Trophoblast cell (in vitro differentiated cells and primary cell): ENCODE results near the gene AFF2.

Source experiments
- DNase-seq, 2 donors: peaks; one replicate each; pipeline ENCODE4 v3.0.0-alpha.2; 2016
- H2AFZ ChIP-seq: 2 replicates; pipeline ENCODE4 v1.6.1; 2013; ENCODE audit warnings: low read length, moderate library complexity, mild to moderate bottlenecking; ENCODE audit not compliant: insufficient read depth, poor library complexity
- H2AK5ac ChIP-seq: 2 replicates; pipeline ENCODE4 v1.6.1; 2013; ENCODE audit warnings: mild to moderate bottlenecking, low read length
- H2BK120ac ChIP-seq: 2 replicates; pipeline ENCODE4 v1.6.1; 2013; ENCODE audit warnings: low read length, mild to moderate bottlenecking, moderate library complexity; ENCODE audit not compliant: insufficient read depth, poor library complexity
- H2BK12ac ChIP-seq: 2 replicates; pipeline ENCODE4 v1.6.1; 2013; ENCODE audit warnings: mild to moderate bottlenecking, low read length, moderate library complexity
- H2BK5ac ChIP-seq: 2 replicates; pipeline ENCODE4 v1.6.1; 2013; ENCODE audit warnings: low read length, low read depth, moderate library complexity, mild to moderate bottlenecking; ENCODE audit not compliant: poor library complexity
- H3K14ac ChIP-seq: 2 replicates; pipeline ENCODE4 v1.6.1; 2013; ENCODE audit warnings: mild to moderate bottlenecking, low read length
- H3K18ac ChIP-seq: 2 replicates; pipeline ENCODE4 v1.6.1; 2013; ENCODE audit warnings: mild to moderate bottlenecking, low read length
- H3K23ac ChIP-seq: 2 replicates; pipeline ENCODE4 v1.6.1; 2013; ENCODE audit warnings: low read length
- H3K27ac ChIP-seq: 2 replicates; pipeline ENCODE4 v1.5.1; 2013; ENCODE audit warnings: low read depth, mild to moderate bottlenecking, inconsistent platforms, low read length, moderate library complexity
- H3K27me3 ChIP-seq: 2 replicates; pipeline ENCODE4 v1.6.1; 2013; ENCODE audit warnings: inconsistent platforms, mild to moderate bottlenecking, low read length, moderate library complexity; ENCODE audit not compliant: insufficient read depth
- H3K36me3 ChIP-seq, 2 experiments: 1 replicate in 1 of 2; 2 replicates in 1 of 2; pipeline ENCODE4 v1.6.1; 2013; ENCODE audit warnings: low read length in 2 of 2, mild to moderate bottlenecking in 2 of 2, moderate library complexity in 1 of 2; ENCODE audit not compliant: insufficient read depth in 2 of 2, control insufficient read depth in 1 of 2
- H3K4ac ChIP-seq: 2 replicates; pipeline ENCODE4 v1.6.1; 2013; ENCODE audit warnings: low read depth, mild to moderate bottlenecking, low read length, moderate library complexity
- H3K4me1 ChIP-seq, 2 experiments: 1 replicate in 1 of 2; 2 replicates in 1 of 2; pipeline ENCODE4 v1.6.1; 2013; ENCODE audit warnings: low read length in 2 of 2, mild to moderate bottlenecking in 2 of 2, moderate library complexity in 1 of 2; ENCODE audit not compliant: insufficient read depth in 2 of 2, control insufficient read depth in 1 of 2
- H3K4me2 ChIP-seq: 2 replicates; pipeline ENCODE4 v1.6.1; 2013; ENCODE audit warnings: inconsistent platforms, mild to moderate bottlenecking, low read length, moderate library complexity
- H3K4me3 ChIP-seq: 2 replicates; pipeline ENCODE4 v1.5.1; 2013; ENCODE audit warnings: mild to moderate bottlenecking, low read depth, low read length, inconsistent platforms
- H3K79me1 ChIP-seq: one replicate; pipeline ENCODE4 v1.6.1; 2013; ENCODE audit warnings: low read length
- H3K79me2 ChIP-seq: 2 replicates; pipeline ENCODE4 v1.6.1; 2013; ENCODE audit warnings: low read length, mild to moderate bottlenecking; ENCODE audit not compliant: control insufficient read depth, insufficient read depth, poor library complexity
- H3K9ac ChIP-seq: 2 replicates; pipeline ENCODE4 v1.6.1; 2013; ENCODE audit warnings: mild to moderate bottlenecking, low read length
- H3K9me3 ChIP-seq: 2 replicates; pipeline ENCODE4 v1.6.1; 2013; ENCODE audit warnings: low read depth, mild to moderate bottlenecking, control low read depth, inconsistent platforms, low read length; ENCODE audit not compliant: insufficient read depth
- H4K12ac ChIP-seq: 2 replicates; pipeline ENCODE4 v1.6.1; 2013; ENCODE audit warnings: low read depth, mild to moderate bottlenecking, low read length, moderate library complexity
- H4K8ac ChIP-seq: 2 replicates; pipeline ENCODE4 v1.6.1; 2013; ENCODE audit warnings: low read depth, mild to moderate bottlenecking, low read length, moderate library complexity
- H4K91ac ChIP-seq: one replicate; pipeline ENCODE4 v1.6.1; 2013; ENCODE audit warnings: low read depth, mild to moderate bottlenecking, low read length, moderate library complexity
- WGBS: extraction: QIAGEN DNeasy Blood & Tissue Kit; methylation state at CpG from one replicate; pipeline ENCODE4 v1.1.7; 2013; ENCODE audit warnings: missing lambda C conversion rate; ENCODE audit not compliant: insufficient read length, insufficient coverage; ENCODE audit errors: extremely low coverage; 5-methylcytosine and 5-hydroxymethylcytosine counted together

The AFF2 gene

GRCh38 chrX:148577741-148578140 is 77.3 kb downstream of the AFF2 start:
- Histone ChIP-seq H4K91ac (no peak overlapping the region), H2BK12ac (no peak overlapping the region), H3K79me2 (no peaks in the 10 kb centered on the region), H3K9ac (no peak overlapping the region), H3K79me1 (no peaks in the 10 kb centered on the region), H3K9me3 (no peaks in the 10 kb centered on the region), H2BK5ac (no peak overlapping the region), H2AFZ (no peak overlapping the region), H3K4ac (no peak overlapping the region), H3K4me2 (no peak overlapping the region), H2AK5ac (no peak overlapping the region), H3K36me3 (no peaks in the 10 kb centered on the region), H3K4me1 (no peaks in the 10 kb centered on the region), H3K27me3 (no peaks in the 10 kb centered on the region), H4K8ac (no peak overlapping the region), H3K4me3 (no peak overlapping the region), H3K27ac (no peak overlapping the region), H3K23ac (no peak overlapping the region), H4K12ac (no peak overlapping the region), H3K14ac (no peak overlapping the region), H3K18ac (no peak overlapping the region), H2BK120ac (no peak overlapping the region)
- no peak for DNase-seq
- WGBS: no CpG with 5 or more reads among the region's 3 CpGs

DNA sequence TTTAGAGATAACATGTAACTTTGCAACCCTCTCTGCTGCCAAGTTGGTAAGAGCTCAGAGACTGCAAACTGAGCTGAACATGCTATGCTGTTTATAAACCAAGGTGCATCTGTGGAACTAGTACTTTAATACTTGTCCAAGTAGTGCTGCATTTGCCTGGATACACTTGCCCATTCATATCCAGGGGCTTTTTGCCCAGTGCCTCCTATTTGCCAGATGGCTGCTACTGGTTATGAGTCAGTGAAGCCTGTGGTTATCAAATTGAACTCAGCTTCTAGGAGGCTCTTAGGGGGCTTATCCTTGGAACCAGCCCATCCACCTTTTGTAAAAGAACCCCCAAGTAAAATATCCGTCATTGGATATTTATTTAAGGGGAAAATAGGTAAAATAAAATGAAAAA is 79.6 kb downstream of the AFF2 start:
- no peaks in the 10 kb centered on the region for H3K79me2 ChIP-seq
- H3K9ac ChIP-seq: no peak overlapping the region
- no peaks in the 10 kb centered on the region for H3K9me3 ChIP-seq
- no peak overlapping the region for H2AFZ ChIP-seq
- H3K36me3 ChIP-seq: no peaks in the 10 kb centered on the region
- no peak overlapping the region for H3K14ac ChIP-seq
- no peak overlapping the region for H2AK5ac ChIP-seq
- H3K18ac ChIP-seq: no peak overlapping the region
- H4K91ac ChIP-seq: no peak overlapping the region
- no peaks in the 10 kb centered on the region for H3K27me3 ChIP-seq
- H3K4me3 ChIP-seq: no peak overlapping the region
- no peaks in the 10 kb centered on the region for H3K79me1 ChIP-seq
- no peak overlapping the region for H2BK5ac ChIP-seq
- H2BK120ac ChIP-seq: no peak overlapping the region
- no peak for DNase-seq
- no peak overlapping the region for H3K23ac ChIP-seq
- no peak overlapping the region for H4K12ac ChIP-seq
- no peak overlapping the region for H3K4ac ChIP-seq
- no peaks in the 10 kb centered on the region for H3K4me1 ChIP-seq
- H2BK12ac ChIP-seq: no peak overlapping the region
- WGBS: no CpG with 5 or more reads among the region's 1 CpG
- no peak overlapping the region for H4K8ac ChIP-seq
- no peak overlapping the region for H3K4me2 ChIP-seq
- no peak overlapping the region for H3K27ac ChIP-seq

DNA sequence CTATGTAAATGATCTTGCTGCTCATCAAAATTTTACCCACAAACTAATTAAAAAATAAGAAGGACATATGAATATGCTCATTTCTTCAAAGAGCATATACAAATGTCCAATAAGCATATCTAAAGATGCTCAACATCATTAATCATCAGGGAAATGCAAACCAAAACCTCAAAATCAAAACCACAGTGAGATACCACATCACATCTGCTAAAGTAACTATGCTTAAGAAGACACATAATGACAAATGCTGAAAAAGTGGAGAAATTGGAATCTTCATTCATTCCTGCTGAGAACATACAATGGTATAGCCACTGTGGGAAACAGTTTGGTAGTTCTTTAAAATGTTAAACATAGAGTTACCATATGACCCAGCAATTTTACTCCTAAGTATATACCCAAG is 81.9 kb downstream of the AFF2 start:
- Histone ChIP-seq H3K79me2 (no peaks in the 10 kb centered on the region), H3K4ac (no peak overlapping the region), H3K27me3 (no peaks in the 10 kb centered on the region), H2BK120ac (no peak overlapping the region), H3K4me3 (no peak overlapping the region), H3K79me1 (no peaks in the 10 kb centered on the region), H3K23ac (no peak overlapping the region), H3K27ac (no peak overlapping the region), H2BK12ac (no peak overlapping the region), H3K14ac (no peak overlapping the region), H3K4me1 (no peaks in the 10 kb centered on the region), H3K36me3 (no peaks in the 10 kb centered on the region), H4K91ac (no peak overlapping the region), H4K8ac (no peak overlapping the region), H3K9me3 (no peaks in the 10 kb centered on the region), H3K4me2 (no peak overlapping the region), H2AFZ (no peak overlapping the region), H3K9ac (no peak overlapping the region), H2BK5ac (no peak overlapping the region), H4K12ac (no peak overlapping the region), H3K18ac (no peak overlapping the region), H2AK5ac (no peak overlapping the region)
- DNase-seq: no peak

DNA sequence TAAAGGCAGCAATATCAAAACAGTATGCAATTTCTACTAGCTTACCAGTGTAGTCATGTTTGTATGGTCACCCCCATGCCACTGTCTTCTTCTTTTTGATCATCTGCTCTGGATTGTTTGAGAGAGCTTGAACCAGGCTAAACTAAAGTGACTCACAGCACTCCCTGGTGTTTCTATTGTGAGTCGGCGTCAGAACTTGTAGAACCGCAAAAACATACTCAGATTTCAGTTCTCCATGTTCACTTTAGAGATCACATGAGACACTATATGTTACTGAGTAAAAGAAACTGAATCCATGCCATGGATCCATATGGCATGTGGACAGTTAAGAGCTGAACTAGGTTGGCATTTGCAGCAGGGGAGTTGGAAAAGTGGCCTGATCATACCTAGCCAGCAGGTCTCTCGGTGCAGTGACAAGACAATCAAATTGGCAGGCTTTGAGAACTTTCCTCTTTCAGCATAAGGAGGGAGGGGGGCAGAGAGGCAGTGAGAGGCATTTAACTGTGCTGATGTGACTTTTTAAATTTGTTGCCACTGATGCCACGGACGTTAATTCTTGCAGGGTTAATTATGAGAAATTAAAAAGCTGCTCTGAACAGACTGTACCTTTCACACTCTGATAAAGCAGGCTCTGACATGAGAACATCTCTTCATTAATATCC is 88.4 kb downstream of the AFF2 start:
- H3K4ac ChIP-seq: no peak overlapping the region
- no peaks in the 10 kb centered on the region for H3K9me3 ChIP-seq
- no peaks in the 10 kb centered on the region for H3K79me2 ChIP-seq
- H2BK5ac ChIP-seq: no peak overlapping the region
- WGBS: no CpG with 5 or more reads among the region's 6 CpGs
- H4K8ac ChIP-seq: no peak overlapping the region
- H3K36me3 ChIP-seq: no peaks in the 10 kb centered on the region
- H3K4me1 ChIP-seq: no peaks in the 10 kb centered on the region
- no peak overlapping the region for H2AFZ ChIP-seq
- no peak overlapping the region for H3K14ac ChIP-seq
- no peak overlapping the region for H2BK120ac ChIP-seq
- no peak overlapping the region for H2BK12ac ChIP-seq
- H3K23ac ChIP-seq: no peak overlapping the region
- H3K79me1 ChIP-seq: no peaks in the 10 kb centered on the region
- no peak overlapping the region for H3K4me3 ChIP-seq
- no peaks in the 10 kb centered on the region for H3K27me3 ChIP-seq
- H3K18ac ChIP-seq: no peak overlapping the region
- H3K27ac ChIP-seq: no peak overlapping the region
- H2AK5ac ChIP-seq: no peak overlapping the region
- no peak overlapping the region for H4K91ac ChIP-seq
- no peak overlapping the region for H3K9ac ChIP-seq
- no peak for DNase-seq
- H4K12ac ChIP-seq: no peak overlapping the region
- no peak overlapping the region for H3K4me2 ChIP-seq
